8988T (cell line): ENCODE results near the gene ATP8A2.
"Not testable (repeated sequence)": the region's sequence is repeated elsewhere in the genome, so short reads cannot be mapped to it uniquely, and the experiment has no call there.

Experiments
- DNase-seq: peaks from one replicate; pipeline ENCODE4 v3.0.0; 2011

The ATP8A2 gene

DNA sequence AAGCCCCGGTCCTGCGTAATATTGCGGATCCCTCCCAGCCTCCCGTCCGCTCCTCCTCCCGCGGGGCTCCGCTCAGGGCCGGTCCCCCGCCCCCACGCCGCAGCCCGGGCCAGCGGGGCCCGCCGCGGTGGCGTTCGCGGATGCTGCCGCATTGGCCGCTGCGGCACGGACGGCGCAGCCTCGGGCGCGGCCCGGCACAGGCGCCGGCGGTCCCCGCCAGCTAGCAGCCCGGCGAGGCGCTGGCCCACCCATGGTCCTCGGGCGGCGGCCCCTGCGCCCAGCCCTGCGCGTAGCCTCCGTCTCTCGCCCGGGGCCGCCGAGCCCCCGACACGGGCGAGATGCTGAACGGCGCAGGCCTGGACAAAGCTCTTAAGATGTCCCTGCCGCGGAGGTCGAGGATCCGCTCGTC, at the start of gene ATP8A2:
Gene ATP8A2 (plus strand): TSS at position 100 of the 409 bp plus-strand sequence. CDS start 239 bp downstream, at position 339.
- DNase-seq, result no peak

DNA sequence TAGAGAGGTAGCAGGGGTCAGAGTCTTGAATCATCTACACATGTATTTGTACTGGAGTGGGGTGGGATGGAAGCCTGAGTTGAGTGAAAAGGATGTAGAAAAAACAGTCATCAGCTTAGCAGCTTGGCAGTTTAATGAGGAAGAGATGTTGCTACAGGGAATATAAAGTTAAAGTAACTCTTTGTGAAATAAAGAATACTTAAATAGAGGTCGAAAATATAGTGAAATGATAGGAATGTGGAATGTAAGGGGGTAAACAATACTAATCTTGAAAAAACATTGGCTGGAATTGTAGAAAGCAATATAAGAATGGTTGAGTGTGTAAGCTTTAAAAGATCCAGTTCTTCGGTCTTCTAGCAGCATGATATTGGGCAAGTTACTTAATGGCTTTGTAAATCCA, 47.7 kb upstream of the ATP8A2 start:
- no peak for DNase-seq

DNA sequence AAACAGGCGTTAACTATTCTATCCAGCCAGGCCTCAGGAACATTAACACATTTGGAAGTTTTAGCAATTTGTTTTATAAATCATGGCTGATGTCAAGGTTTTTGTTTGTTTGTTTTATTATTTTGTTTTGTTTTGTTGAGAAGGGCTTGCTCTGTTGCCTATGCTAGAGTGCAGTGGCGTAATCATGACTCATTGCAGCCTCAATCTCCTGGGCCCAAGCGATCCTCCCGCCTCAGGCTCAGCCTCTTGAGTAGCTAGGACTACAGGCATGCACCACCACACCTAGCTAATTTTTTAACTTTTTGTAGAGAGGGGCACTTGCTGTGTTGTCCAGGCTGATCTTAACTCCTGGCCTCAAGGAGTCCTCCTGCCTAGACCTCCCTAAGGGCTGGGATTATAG, 42.1 kb upstream of the ATP8A2 start:
- no peak for DNase-seq

DNA sequence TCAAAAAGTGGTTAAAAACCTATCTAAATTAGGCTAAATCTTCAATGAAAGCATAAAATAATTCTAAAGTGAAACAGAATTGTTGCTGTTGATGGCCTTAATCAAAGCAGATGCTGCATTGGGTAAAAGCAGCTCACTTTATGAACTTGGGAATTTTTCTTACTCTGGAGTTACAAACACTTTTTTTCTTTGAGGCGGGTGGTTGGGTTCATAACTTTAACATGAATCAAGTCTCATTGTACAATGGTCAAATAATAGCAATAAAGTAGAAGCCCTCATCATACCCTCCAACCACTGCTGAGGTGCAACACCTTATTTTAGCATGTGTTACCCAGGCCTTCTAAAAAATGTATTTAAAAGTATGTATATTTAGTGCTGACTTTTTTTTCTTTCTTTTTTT, 41.2 kb upstream of the ATP8A2 start:
- no peak for DNase-seq

DNA sequence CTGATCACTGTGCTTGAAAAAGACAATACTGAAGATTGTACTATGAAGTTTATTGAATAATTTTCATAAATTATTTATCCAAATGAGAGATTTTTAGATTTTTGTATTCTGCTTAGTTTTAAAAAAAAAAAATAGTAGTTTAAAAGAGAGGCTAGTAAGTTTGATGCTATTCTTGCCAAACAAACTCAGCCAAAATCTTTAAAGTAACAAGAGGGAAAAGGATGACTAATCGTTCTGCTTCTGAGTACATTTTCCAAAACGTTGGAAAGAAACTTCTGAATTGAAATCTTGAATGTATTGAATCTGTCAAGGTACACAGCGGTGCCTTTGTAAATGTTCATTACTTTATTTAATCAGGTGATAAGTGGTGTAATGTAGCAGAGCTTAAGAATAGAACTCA, 35.9 kb upstream of the ATP8A2 start:
- DNase-seq, result no peak

DNA sequence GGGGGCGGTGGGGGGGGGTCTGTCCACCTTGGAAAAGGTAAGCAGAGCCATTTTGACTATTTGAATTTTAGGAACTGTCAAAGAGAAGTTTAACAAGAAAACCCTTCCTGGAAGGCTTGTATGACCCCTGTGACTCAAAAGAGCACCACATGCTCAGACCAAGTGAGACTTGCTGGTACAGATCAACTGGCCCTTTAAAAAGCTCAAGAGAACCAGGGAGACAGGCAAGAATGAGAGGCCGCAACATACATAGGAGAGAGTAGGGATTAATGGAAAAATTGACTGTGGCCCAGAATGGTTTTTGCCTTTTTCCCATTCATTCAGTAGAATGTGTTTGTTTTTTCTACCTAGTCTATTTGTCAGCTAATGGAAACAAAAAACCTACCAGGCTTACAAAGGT, 26.2 kb upstream of the ATP8A2 start:
- DNase-seq, result no peak

DNA sequence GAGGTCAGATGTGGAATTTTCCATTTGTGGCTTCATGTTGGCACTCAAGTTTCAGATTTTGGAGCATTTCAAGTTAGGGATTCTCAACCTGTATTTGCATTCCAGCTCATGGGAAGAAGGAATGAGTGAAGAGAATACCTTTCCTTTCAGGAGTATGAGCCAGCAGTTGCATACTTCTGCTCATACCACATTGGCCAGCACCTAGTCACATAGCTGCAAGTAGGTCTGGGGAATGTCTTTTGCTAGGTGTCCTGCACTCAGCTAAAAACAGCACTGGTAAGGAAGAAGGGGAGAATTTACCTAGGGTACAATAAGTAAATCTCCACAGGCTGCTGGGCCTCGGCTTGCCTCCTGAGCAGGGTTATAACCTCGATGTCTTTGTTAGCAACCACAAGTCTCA, 24.6 kb upstream of the ATP8A2 start:
- DNase-seq, result no peak

DNA sequence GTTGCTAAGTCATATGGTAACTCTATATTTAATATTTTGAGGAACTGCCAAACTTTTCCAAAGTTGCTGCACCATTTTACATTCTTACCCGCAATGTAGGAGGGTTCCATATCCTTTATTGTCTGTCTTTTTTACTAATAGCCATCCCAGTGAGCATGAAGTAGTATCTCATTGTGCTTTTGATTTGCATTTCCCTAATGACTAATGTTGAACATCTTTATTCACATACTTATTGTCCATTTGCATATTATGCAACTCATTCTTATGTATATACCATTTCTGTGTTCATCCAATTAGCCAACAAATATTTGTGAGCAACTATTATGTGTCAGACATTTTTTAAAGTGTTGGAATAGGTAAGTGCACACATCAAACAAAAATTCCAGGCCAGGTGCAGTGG, 20.4 kb upstream of the ATP8A2 start:
- no peak for DNase-seq

DNA sequence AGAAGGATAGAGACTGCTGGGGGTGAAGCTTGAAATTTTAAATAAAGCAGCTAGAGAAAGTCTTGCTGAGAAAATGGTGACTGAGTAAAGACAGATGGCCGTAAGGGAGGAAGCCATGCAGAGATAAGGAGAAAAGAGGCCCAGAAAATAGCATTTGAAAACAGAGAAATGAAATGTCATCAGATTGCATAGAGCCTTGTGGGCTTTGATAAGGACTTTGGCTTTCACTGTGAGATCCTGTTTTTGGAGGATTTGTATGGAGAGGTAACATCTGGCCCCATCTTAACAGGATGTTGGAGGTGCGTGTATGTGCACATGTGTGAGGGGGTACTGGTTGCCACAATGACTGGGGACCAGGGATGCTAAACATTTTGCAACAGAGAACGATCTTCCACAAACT, 19.5 kb upstream of the ATP8A2 start:
- no peak for DNase-seq

DNA sequence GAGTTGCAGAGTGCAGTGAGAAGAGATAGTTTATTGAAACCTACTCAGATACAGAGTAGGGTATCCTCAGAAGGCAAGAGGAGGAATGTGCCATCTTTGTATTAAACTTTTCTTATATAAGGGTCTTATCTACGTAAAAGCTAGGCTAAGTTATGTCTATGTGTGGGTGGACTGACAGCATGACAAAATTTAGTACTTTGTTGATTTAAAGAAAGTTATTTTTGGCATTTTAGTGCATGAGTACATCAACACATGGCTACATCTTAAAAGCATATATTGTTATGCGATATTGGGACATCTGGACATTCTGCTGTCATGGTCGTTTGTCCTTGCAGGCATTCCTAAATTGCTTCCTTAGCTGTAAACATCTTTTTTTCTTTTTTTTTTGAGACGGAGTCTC, 19.0 kb upstream of the ATP8A2 start:
- no peak for DNase-seq

DNA sequence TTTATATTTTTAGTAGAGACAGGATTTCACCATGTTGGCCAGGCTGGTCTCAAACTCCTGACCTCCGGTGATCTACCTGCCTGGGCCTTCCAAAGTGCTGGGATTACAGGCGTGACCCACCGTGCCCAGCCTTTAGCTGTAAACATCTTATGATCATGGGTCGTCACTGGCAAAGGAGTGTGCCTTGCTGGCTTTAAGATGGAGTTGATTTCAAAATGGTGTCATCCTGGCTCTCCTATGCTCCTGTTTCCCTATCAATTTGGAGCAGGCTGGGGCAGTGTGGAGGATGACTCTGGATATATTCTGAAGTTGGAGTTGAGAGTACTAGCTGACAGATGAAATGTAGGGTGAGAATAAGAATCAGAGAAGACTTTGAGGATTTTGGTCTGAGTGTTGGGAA, 18.4 kb upstream of the ATP8A2 start:
- no peak for DNase-seq

DNA sequence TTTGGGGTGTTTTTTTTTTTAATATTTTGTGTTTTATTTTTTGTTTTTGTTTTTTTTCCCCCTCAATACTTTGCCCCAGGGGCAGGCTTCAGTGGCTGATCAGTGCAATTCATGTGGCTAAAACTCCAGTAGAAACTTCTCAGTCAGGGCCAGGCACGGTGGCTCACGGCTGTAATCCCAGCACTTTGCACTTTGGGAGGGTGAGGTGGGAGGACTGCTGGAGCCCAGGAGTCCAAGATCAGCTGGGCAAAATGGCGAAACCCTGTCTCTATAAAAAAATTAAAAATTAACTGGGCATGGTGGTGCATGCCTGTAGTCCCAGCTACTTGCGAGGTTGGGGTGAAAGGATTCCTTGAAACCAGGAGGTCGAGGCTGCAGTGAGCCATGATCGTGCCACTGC, 17.4 kb upstream of the ATP8A2 start:
- no peak for DNase-seq

DNA sequence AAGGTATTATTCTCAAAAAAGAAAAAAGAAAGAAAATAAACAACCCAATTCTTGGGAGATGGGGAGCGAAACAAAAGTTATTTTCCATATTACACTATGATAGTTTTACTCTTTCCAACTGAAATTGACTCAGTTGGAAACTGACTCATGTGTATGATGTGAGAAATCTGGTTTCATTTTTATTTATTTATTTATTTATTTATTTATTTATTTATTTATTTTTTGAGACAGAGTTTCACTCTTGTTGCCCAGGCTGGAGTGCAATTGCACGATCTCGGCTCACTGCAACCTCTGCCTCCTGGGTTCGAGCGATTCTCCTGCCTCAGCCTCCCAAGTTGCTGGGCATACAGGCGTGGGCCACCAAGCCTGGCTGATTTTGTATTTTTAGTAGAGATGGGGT, 11.3 kb upstream of the ATP8A2 start:
- not testable (repeated sequence) for DNase-seq

DNA sequence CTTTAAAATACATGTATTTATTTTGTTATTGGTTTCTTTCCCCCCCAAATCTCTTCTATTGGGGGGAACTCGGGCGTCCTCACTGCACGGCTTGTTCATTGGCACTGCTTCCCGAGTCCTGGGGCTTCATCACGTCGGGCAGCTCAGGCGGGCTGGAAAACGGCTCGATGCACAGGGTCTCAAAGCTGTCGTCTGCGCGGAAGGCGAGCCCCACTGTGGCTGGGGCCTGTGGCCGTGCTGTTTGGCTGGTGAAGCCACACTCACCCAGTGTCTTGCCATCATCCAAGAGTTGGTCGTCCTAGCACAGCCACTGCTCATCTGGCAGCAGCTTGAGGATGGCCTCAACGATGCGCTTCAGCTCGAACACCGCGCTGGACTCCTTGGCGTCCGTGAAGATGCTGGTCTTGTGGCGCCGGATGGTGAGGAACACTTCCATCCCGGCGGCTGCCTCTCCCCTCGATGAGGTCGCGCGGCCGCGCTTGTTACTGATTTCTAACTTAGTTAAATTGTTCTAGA, 6.0 kb upstream of the ATP8A2 start:
- DNase-seq, result no peak

DNA sequence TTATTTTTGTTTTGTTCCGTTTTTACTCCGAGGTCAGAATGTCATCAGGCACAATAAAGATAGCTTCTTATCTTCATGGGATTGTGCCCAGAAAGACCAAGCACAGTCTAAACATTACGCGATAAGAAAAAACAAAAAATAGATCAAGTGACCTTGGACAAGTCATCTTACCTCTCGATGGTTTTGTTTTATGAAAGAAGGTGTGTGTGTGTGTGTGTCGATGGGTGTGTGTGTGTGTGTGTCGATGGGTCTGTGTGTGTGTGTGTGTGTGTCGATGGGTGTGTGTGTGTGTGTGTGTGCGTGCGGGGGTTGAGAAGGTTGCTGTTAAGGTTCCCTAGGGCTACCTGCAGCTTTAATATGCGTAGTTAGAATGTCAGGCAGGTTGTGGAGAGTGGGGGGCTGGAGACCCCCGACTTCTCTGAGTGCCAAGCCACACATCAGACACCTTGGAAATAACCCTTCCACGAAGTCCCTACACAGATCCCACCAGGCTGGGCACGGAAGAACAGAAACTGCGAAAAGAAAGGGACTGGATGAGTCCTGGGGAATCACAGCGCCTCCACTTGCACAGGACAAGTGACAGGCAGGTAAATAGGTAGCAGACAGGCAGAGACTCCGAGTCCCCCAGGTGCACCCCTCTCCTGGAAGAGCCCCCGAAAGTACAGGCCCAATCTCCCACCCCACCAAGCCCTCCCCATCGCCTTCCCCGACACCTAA, 458 bp upstream of the ATP8A2 start:
- no peak for DNase-seq

DNA sequence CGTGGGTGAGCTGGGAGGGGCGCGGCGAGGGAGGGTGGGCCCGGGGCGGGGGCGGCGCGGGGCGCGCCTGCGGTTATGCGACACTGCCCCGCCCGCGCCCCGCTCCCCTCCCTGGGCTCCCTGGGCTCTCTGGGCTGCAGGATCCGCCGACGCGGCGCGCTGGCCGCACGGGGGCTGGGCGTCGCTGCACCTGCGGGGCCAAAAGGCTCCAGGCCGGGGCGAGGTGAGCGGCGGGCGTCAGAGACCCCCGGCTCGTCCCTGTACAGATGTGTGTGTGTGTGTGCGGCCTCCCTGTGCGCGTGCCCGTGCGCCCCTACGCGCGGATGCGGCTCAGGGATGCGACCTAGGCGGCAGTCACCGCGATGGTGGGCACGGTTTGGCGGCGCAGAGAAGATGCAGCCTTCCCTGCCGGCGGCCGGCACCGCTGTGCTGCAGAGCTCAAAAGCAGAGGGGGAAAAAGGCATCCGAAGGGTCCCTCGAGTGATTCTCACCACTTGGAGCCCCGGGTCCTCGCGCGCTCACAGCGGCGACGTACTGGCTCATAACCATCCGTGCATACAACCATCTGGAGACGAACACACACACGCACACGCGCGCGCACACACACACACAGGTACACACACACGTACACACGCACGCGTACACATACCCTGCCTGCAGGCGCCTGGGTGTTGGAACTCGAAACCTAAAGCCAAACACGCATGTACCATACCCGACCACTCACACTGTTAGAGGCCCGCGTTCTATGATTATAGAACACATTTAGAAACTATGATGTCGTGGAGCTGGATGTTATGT, 709 bp downstream of the ATP8A2 start:
- DNase-seq, result no peak

DNA sequence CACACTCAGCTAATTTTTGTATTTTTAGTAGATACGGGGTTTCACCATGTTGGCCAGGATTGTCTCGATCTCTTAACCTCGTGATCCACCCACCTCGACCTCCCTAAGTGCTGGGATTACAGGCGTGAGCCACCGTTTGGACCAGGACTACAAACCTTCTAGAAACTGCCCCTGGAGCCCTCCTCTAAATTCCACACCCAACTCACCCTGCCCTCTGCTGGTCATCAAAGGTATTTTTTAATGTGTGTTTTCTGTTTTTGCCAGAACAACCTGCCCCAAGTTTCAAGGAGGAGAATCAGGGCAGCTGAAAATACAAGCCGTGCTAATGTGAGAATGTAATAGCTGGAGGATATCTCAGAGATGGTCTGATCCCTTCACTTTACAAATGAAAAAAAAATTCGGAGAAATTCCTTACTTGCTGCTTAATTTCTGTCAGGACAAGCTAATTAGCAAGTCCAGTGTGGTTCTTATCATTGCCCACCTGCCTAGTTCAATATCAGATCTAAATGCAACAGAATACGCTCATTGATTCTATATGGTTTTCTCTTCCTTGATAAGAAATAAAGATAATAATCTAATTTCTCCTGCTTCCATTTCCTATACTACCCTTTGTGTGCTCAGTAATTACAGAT, 4.1 kb downstream of the ATP8A2 start:
- no peak for DNase-seq

DNA sequence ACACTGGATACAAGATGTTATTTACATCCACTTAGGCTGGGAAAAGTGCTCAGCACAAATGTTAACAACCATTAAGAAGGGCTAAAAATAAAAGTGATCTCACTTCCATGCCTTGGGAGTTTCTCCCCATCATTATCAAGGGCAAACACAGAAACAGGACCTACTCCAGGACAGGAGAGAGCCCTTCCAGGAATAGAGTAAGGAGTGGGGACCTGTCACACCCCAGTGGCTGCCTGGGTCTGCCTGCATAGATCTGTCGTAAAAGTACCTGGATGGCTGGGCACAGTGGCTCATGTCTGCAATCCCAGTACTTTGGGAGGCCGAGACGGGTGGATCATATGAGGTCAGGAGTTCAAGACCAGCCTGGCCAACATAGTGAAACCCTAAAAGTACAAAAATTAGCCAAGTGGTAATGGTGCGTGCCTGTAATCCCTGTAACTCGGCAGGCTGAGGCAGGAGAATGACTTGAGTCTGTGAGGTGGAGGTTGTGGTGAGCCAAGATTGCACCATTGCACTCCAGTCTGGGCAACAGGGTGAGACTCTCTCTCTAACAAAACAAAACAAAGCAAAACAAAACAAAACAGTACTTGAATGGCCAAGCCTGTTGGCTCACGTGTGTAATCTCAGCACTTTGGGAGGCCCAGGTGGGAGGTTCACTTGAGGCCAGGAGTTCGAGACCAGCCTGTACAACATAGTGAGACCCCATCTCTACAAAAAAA, 5.6 kb downstream of the ATP8A2 start:
- no peak for DNase-seq

DNA sequence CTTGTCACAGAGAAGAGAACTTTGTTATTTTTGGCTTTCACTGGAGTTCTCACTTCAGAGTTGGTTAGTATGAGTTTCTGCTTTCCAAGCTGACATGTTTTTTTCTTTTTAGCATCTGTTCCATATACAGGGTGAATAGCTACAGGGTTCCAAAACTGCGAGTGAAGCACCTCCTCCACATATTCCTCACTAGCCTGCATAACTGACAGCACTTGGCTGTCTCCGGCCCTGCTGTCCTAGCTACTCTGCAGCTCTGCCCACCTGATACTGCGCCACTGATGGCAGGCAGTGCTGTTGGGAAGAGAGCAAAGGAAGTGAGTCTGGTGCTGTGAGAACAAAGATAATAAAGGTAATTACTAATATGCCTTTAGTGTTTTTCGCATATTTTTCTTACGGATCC, 6.8 kb downstream of the ATP8A2 start:
- DNase-seq, result no peak

DNA sequence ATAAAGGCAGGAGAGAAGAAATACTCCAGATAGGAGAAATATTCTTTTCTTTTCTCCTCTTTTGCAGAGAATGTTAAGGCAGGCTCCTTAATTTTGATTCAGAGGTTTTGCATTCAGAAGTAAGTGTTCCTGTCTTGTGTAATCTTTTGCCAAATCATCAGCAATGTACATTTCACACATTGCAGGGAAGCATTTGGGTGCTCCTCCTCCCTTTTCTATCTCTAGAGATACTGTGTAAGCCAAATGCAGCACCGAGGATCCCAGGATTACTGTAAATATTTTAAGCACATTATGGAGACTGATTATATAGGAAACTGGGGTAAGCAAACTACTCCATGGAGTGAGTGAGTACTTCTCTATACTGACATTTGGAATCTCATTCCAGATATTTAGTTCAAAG, 7.2 kb downstream of the ATP8A2 start:
- DNase-seq, result no peak

DNA sequence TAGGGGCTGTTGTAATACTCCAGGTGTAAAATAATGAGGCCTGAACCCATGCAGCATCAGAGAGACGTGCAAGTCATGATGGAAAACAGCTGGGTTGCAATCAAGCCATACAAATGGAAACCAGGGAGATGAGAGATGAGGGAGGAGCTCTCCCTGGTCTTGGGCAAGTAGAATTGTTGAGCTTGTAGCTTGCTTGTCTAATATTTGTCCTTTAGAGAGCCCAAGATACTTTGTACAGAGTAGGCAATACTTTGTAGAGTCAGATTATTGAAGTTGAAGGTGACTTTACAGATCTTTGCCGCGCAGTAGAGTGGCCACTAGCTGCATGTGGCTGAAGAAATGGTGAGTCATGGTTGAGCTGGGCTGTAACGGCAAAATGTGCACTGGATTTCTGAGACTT, 8.3 kb downstream of the ATP8A2 start:
- DNase-seq, result no peak

DNA sequence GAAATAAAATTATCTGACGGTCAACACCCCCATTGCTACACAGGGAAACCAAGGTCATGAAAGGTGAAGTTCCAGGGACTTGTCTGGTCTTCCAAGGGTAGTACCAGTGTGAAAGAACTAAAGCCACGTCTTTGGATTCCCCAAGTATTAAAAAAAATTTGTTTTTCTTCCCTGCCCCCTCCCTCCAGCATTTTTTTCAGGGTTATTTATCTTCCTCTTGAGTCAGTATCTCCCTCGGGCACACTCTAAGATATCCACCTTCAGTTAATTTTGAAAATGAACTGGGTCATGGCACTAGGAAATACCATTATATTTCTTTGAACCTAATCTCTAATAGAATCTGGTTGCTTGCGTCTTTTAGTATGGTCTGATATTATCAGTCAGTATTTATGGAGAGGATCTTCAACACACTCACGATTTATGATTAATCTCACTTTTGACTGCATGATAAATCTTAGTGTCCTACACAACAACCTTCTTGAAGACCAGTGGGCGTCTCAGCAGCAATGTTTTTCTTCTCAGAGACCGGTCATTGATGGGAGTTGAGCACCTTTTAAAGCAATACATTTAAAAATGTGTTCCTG, 9.1 kb downstream of the ATP8A2 start:
- no peak for DNase-seq
